Lower lobe of right lung (tissue), 2 donors: Measurements from ENCODE around the gene ZKSCAN1. TPM values are rescaled to one million over a fixed set of nuclear protein-coding genes. Genes with fewer than 3 reads are reported as not detected.
"Not testable (repeated sequence)": the region's sequence is repeated elsewhere in the genome, so short reads cannot be mapped to it uniquely, and the experiment has no call there.

Source experiments
- ATAC-seq, 2 donors: fragments of 200-7000 bp; cut with Tn5 transposase; one replicate each; pipeline ENCODE4 v1.9.1; 2020 to 2022; ENCODE audit warnings: mild to moderate bottlenecking in 2 of 2, moderate library complexity in 2 of 2
- DNase-seq: peaks from one replicate; pipeline ENCODE4 v3.0.0-alpha.2; 2020
- H3K27ac ChIP-seq: fragments of 200-600 bp; one replicate; pipeline ENCODE4 v1.8.0; 2022
- H3K27me3 ChIP-seq: fragments of 200-600 bp; one replicate; pipeline ENCODE4 v1.8.0; 2022; ENCODE audit warnings: low read depth
- H3K36me3 ChIP-seq: fragments of 200-600 bp; one replicate; pipeline ENCODE4 v1.8.0; 2022; ENCODE audit warnings: mild to moderate bottlenecking
- H3K4me1 ChIP-seq: fragments of 200-600 bp; one replicate; pipeline ENCODE4 v1.8.0; 2022
- H3K4me3 ChIP-seq: fragments of 200-600 bp; one replicate; pipeline ENCODE4 v1.8.0; 2022; ENCODE audit warnings: mild to moderate bottlenecking
- H3K9me3 ChIP-seq: fragments of 200-600 bp; one replicate; pipeline ENCODE4 v1.8.0; 2022
- intact Hi-C: fragments of 100-400 bp; cut with DNase I; formaldehyde crosslinking; loops from one replicate; pipeline ENCODE4 v1.11.0; 2022
- total RNA-seq: library from RNA; stranded (reverse); fragmentation: NEBNext Ultra II Directional; extraction: Animal tissue kit (Norgen Biotek cat#: 25700); gene quantifications from one replicate; pipeline ENCODE4 v1.2.1, GENCODE V29; 2021
- TF ChIP-seq, protein P1 (sequence below): fragments of 200-600 bp; IDR thresholded peaks from one replicate; pipeline ENCODE4 v1.8.0; 2022; ENCODE audit warnings: antibody characterized with exemption, mild to moderate bottlenecking
- donor health status: DM: no; HTN: yes; CAD: no; lungs with severe emphysema.

ZKSCAN1 gene
- total RNA-seq, 1 donor from 2014 or later, result 59.6 TPM

DNA sequence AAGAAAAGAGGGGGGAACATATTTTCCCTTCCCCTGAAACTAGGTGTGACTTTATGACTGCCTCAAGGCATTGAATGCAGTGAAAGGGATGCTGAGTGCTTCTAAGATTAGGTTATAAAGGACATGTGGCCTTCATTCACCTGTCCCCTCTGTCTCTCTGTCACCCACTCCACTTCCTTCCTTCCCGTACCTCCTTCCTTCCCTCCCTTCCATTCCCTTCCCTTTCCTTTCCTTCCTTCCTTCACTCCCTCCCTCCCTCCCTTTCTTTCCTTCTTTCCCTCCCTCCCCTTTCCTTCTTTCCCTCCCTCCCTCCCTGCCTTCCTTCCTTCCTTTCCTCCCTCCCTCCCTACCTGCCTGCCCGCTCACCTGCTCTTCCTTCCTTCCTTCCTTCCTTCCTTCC lies 4.5 kb upstream of the ZKSCAN1 start:
- peaks cover 6% of the 10 kb centered on the region for H3K4me1 ChIP-seq
- intact Hi-C loops, result no loop called here
- DNase-seq (no peak), ATAC-seq (no peak)
- no peaks in the 10 kb centered on the region for H3K36me3 ChIP-seq
- no peaks in the 10 kb centered on the region for H3K9me3 ChIP-seq
- TF ChIP-seq, protein P1, sequence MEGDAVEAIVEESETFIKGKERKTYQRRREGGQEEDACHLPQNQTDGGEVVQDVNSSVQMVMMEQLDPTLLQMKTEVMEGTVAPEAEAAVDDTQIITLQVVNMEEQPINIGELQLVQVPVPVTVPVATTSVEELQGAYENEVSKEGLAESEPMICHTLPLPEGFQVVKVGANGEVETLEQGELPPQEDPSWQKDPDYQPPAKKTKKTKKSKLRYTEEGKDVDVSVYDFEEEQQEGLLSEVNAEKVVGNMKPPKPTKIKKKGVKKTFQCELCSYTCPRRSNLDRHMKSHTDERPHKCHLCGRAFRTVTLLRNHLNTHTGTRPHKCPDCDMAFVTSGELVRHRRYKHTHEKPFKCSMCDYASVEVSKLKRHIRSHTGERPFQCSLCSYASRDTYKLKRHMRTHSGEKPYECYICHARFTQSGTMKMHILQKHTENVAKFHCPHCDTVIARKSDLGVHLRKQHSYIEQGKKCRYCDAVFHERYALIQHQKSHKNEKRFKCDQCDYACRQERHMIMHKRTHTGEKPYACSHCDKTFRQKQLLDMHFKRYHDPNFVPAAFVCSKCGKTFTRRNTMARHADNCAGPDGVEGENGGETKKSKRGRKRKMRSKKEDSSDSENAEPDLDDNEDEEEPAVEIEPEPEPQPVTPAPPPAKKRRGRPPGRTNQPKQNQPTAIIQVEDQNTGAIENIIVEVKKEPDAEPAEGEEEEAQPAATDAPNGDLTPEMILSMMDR, result no peak
- no peak overlapping the region for H3K27ac ChIP-seq
- H3K27me3 ChIP-seq, result no peaks in the 10 kb centered on the region
- no peak overlapping the region for H3K4me3 ChIP-seq

DNA sequence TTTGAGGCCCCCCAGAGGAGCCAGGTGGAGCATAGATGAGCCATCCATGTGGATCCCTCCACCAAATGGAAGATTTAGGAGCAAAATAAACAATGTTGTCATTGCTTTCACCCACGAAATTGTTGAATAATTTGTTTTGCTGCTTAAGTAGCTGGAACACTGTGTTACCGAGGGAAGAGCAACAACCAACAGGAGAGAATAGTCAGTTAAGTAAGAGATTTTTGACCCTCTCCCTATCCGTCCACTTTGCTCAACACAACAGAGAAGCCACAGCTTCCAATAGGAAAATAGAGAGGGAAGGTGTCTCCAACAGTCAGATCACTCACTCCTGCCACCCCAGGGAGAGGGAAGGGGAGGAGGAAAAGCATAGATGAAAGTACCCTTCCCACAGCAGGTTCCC lies 3.9 kb upstream of the ZKSCAN1 start:
- TF ChIP-seq, protein P1, result no peak
- H3K36me3 ChIP-seq, result no peaks in the 10 kb centered on the region
- ATAC-seq (no peak), DNase-seq (no peak)
- H3K27ac ChIP-seq, result no peak overlapping the region
- H3K4me3 ChIP-seq, result no peak overlapping the region
- peaks cover 10% of the 10 kb centered on the region for H3K4me1 ChIP-seq
- intact Hi-C loops, result no loop called here
- no peaks in the 10 kb centered on the region for H3K9me3 ChIP-seq
- H3K27me3 ChIP-seq, result no peaks in the 10 kb centered on the region

DNA sequence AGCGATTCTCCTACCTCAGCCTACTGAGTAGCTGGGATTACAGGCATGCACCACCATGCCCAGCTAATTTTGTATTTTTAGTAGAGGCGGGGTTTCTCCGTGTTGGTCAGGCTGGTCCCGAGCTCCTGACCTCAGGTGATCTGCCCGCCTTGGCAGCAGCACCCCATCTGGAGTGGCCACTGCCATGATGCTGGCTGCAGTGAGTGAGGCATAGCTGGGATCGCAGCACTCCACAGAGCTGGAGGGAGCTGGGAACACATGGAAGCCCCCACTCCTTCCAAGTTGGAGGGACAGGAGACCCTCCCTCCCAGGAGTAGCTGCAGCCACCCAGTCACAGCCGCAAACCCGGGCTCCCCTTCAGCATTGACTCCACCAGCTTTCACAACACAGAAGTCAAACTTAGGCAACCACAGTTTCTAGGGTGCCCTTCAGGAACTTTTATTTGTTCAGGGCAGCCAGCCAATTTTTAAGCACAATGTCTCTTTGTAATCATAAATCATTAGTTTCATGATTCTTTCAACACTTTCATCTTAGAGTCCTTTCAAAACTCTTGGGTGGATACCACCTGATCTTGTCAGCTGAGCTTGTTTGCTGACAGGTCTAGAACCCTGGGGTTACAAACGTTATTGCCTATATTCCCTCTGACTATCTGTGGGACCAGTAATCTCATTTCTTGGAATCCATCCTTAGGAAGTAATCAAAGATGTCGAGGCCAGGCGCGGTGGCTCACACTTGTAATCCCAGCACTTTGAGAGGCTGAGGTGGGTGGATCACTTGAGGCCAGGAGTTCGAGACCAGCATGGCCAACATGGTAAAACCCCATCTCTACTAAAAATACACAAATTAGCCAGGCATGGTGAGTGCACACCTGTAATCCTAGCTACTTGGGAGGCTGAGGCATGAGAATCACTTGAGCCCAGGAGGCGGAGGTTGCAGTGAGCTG lies 2.7 kb upstream of the ZKSCAN1 start:
- peak; percentile 15 to 51 for ATAC-seq
- H3K27me3 ChIP-seq, H3K9me3 ChIP-seq, H3K4me3 ChIP-seq, DNase-seq, intact Hi-C loops, H3K27ac ChIP-seq, H3K36me3 ChIP-seq: not testable (repeated sequence)
- peaks cover 21% of the 10 kb centered on the region for H3K4me1 ChIP-seq

DNA sequence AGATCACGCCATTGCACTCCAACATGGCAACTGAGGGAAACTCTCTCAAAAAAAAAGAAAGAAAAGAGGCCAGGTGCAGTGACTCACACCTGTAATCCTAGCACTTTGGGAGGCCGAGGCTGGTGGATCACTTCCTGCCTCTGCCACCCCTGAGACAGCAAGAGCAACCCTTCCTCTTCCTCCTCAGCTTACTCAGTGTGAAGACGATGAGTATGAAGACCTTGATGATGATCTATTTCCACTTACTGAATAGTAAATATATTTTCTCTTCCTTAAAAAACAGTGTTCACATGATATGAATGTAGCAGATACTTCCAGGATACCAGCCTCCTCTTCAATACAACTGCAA lies 2.1 kb upstream of the ZKSCAN1 start:
- no peaks in the 10 kb centered on the region for H3K27me3 ChIP-seq
- H3K9me3 ChIP-seq, result no peaks in the 10 kb centered on the region
- no peak for DNase-seq
- ATAC-seq, result no peak
- intact Hi-C loops, result no loop called here
- no peak overlapping the region for H3K27ac ChIP-seq
- H3K4me3 ChIP-seq, result no peak overlapping the region
- TF ChIP-seq, protein P1, result no peak
- peaks cover 24% of the 10 kb centered on the region for H3K4me1 ChIP-seq
- no peaks in the 10 kb centered on the region for H3K36me3 ChIP-seq

DNA sequence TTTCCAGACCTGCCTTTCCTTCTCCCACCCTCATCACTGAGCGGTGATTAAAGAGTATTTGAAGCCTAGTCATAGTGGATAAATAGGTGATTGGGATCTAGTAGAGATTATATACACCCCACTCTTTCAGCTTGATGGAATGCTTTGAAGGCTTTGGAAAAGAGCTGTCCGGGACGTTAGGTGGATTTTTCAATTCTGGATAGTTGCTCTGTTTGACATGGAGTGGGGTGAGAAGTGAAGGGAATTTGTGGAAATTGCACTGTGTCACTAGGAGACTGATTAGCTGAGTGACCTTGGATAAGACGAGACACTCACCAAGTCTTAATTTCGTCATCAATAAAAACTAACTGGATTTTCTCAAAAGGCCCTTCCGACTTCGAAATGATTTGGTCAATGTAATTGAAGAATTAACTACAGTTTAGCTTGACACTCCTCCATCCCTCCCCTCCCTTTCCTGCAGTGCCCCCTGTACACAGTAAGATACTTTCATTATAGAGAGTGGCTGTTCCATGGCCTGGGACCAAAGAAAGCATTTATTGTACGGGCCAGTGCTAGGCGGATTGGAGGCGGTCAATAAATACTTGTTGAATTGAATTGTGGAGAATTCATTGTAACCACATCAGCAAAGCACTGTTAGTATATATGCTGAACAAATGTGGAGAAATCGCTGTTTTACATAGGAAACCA lies 962 bp downstream of the ZKSCAN1 start:
- Histone ChIP-seq H3K9me3 (no peaks in the 10 kb centered on the region), H3K27ac (peak overlapping the region; percentile 99), H3K27me3 (no peaks in the 10 kb centered on the region), H3K4me1 (peaks cover 38% of the 10 kb centered on the region), H3K4me3 (peak overlapping the region; percentile 91), H3K36me3 (peaks cover 11% of the 10 kb centered on the region)
- TF ChIP-seq, protein P1, result no peak
- ATAC-seq (no peak), DNase-seq (no peak)
- intact Hi-C loops, result no loop called here

DNA sequence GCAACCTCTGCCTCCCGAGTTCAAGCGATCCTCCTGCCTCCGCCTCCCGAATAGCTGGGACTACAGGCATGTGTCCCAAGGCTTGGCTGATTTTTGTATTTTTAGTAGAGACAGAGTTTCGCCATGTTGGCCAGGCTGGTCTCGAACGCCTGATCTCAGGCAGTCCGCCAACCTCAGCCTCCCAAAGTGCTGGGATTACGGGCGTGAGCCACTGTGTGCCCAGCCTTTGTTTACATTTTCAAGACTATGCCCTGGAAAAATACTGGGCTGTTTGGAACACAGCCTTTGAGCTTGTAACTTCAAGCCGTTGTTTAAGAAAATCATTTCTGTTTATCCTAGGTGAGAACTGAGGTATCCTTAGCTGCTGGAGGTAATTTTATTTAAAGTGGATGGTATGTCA lies 1.9 kb downstream of the ZKSCAN1 start:
- H3K27me3 ChIP-seq, result no peaks in the 10 kb centered on the region
- TF ChIP-seq, protein P1, result no peak
- H3K36me3 ChIP-seq, result peaks cover 18% of the 10 kb centered on the region
- DNase-seq (no peak), ATAC-seq (no peak)
- no peak overlapping the region for H3K27ac ChIP-seq
- H3K4me1 ChIP-seq, result peaks cover 43% of the 10 kb centered on the region
- H3K9me3 ChIP-seq, result no peaks in the 10 kb centered on the region
- H3K4me3 ChIP-seq, result no peak overlapping the region
- intact Hi-C loops, result no loop called here
